K562 (cell line): ENCODE results near the gene SAP30BP. TPM values are rescaled to one million over a fixed set of nuclear protein-coding genes. Genes with fewer than 3 reads are reported as not detected.

ENCODE experiments used
- ATAC-seq: fragments of 200-7000 bp; cut with Tn5 transposase; 3 replicates; pipeline ENCODE4 v1.9.1; 2020; ENCODE audit warnings: moderate library complexity
- BruUV-seq: library from RNA; stranded (reverse); fragments of 400-500 nt; replicated peaks from 2 replicates; lab custom pipeline; 2021; lab: Mats Ljungman, UMichigan
- CTCF ChIA-PET: fragments of 300-600 bp; formaldehyde crosslinking; extraction: SDS; loops from one replicate; lab custom pipeline; 2021; ENCODE audit warnings: low intra/inter-chr PET ratio; lab: Yijun Ruan, JAX
- POLR2A ChIA-PET: fragments of 300-600, 350-650 bp; sonication (Branson Sonifier 250); formaldehyde crosslinking; extraction: SDS; loops from one replicate; lab custom pipeline; 2021; ENCODE audit warnings: antibody characterized with exemption, inconsistent platforms; lab: Yijun Ruan, JAX
- DNase-seq, 4 experiments: peaks; one replicate each; pipeline versions ENCODE4 v3.0.0 to v3.0.0-alpha.2; 2011 to 2018; ENCODE audit warnings: low spot score in 3 of 4, mixed read lengths in 3 of 4; ENCODE audit errors: extremely low read depth in 1 of 4
- FAIRE-seq: peaks from 2 replicates; lab custom pipeline; 2011; peaks lifted over from hg19 to GRCh38; lab: Jason Lieb, UNC
- H2AFZ ChIP-seq: 2 replicates; pipeline ENCODE4 v1.6.0; 2011; ENCODE audit warnings: low read depth, low read length, control low read depth, inconsistent platforms
- H3K27ac ChIP-seq: fragments of 200-600 bp; 3 replicates; pipeline ENCODE4 v1.8.0; 2011; ENCODE audit warnings: low read depth, mild to moderate bottlenecking, control low read depth, inconsistent platforms, low read length, moderate library complexity, mixed read lengths; ENCODE audit errors: extremely low read depth
- H3K27me3 ChIP-seq, 2 experiments: fragments of 300-600 bp in 1 of 2; 2 replicates in 1 of 2; 3 replicates in 1 of 2; pipeline versions ENCODE4 v1.6.0 to v1.8.0; 2011; ENCODE audit warnings: inconsistent platforms in 2 of 2, low read length in 2 of 2, mild to moderate bottlenecking in 1 of 2, mixed read lengths in 1 of 2, moderate library complexity in 1 of 2; ENCODE audit not compliant: control insufficient read depth in 2 of 2, insufficient read depth in 2 of 2
- H3K36me3 ChIP-seq: fragments of 300-600 bp; 3 replicates; pipeline ENCODE4 v1.8.0; 2011; ENCODE audit warnings: mild to moderate bottlenecking, low read length, inconsistent platforms; ENCODE audit not compliant: control insufficient read depth, insufficient read depth
- H3K4me1 ChIP-seq, 2 experiments: fragments of 200-600 bp in 1 of 2; replicated peaks in 1 of 2; 2 replicates in 1 of 2; 3 replicates in 1 of 2; pipeline versions ENCODE4 v1.5.1 to v1.8.0; 2011; ENCODE audit warnings: inconsistent platforms in 2 of 2, low read length in 2 of 2, mild to moderate bottlenecking in 1 of 2, mixed read lengths in 1 of 2, moderate library complexity in 1 of 2; ENCODE audit not compliant: control insufficient read depth in 2 of 2, insufficient read depth in 2 of 2
- H3K4me2 ChIP-seq: 2 replicates; pipeline ENCODE4 v1.6.1; 2011; ENCODE audit warnings: low read length, control low read depth, inconsistent platforms, mixed read lengths; ENCODE audit not compliant: insufficient read depth
- H3K4me3 ChIP-seq: fragments of 200-600 bp; sonication (generic), shearing (Covaris generic); 2 replicates; pipeline ENCODE4 v1.5.1; 2016; ENCODE audit warnings: control low read depth, inconsistent platforms
- H3K79me2 ChIP-seq: fragments of 200-600 bp; 3 replicates; pipeline ENCODE4 v1.8.0; 2011; ENCODE audit warnings: low read length, inconsistent platforms; ENCODE audit not compliant: control insufficient read depth, insufficient read depth
- H3K9ac ChIP-seq, 2 experiments: 2 replicates each; pipeline versions ENCODE4 v1.6.0 to v1.6.1; 2011; ENCODE audit warnings: low read depth in 2 of 2, low read length in 2 of 2, control low read depth in 1 of 2, inconsistent platforms in 1 of 2, mild to moderate bottlenecking in 1 of 2, mixed read lengths in 1 of 2; ENCODE audit not compliant: insufficient read depth in 1 of 2
- H3K9me1 ChIP-seq: one replicate; pipeline ENCODE4 v1.6.0; 2011; ENCODE audit warnings: inconsistent platforms, mild to moderate bottlenecking, low read length, moderate library complexity; ENCODE audit not compliant: control insufficient read depth, insufficient read depth
- H3K9me3 ChIP-seq: replicated peaks from 2 replicates; pipeline ENCODE4 v1.5.1; 2011; ENCODE audit warnings: low read depth, low read length, inconsistent platforms; ENCODE audit not compliant: control insufficient read depth, insufficient read depth
- H4K20me1 ChIP-seq: replicated peaks from 2 replicates; pipeline ENCODE4 v1.6.1; 2011; ENCODE audit warnings: low read length, inconsistent platforms, mixed read lengths; ENCODE audit not compliant: control insufficient read depth, insufficient read depth
- ARID3B ChIP-seq: fragments of 250-450 bp; sonication (Bioruptor Pico); IDR thresholded peaks from 2 replicates; pipeline ENCODE4 v1.4.0; 2020; ENCODE audit warnings: borderline replicate concordance
- DNMT1 ChIP-seq: fragments of 450-650 bp; IDR thresholded peaks from 2 replicates; pipeline ENCODE4 v1.6.1; 2016; ENCODE audit warnings: antibody characterized with exemption, mild to moderate bottlenecking
- DPF2 ChIP-seq: fragments of 450-650 bp; IDR thresholded peaks from 2 replicates; pipeline ENCODE4 v1.6.1; 2016
- KDM4B ChIP-seq, 2 experiments: fragments of 450-650 bp in 1 of 2; sonication (generic) in 1 of 2; IDR thresholded peaks; 2 replicates each; pipeline ENCODE4 v1.6.1; 2016 to 2017; ENCODE audit warnings: borderline replicate concordance in 2 of 2, antibody characterized with exemption in 1 of 2, low read depth in 1 of 2, mild to moderate bottlenecking in 1 of 2
- KLF6 ChIP-seq: fragments of 250-450 bp; sonication (Bioruptor Pico); IDR thresholded peaks from 2 replicates; pipeline ENCODE4 v1.4.0; 2020; ENCODE audit warnings: mild to moderate bottlenecking, moderate library complexity, borderline replicate concordance
- NCOA2 ChIP-seq, 2 experiments: fragments of 450-650 bp; IDR thresholded peaks; 2 replicates each; pipeline ENCODE4 v1.6.1; 2018; ENCODE audit warnings: mild to moderate bottlenecking in 2 of 2, moderate library complexity in 1 of 2; ENCODE audit not compliant: partially characterized antibody in 2 of 2
- NKRF ChIP-seq: fragments of 450-650 bp; IDR thresholded peaks from 2 replicates; pipeline ENCODE4 v1.6.1; 2016; ENCODE audit warnings: borderline replicate concordance
- PURB ChIP-seq: sonication (generic); formaldehyde crosslinking; IDR thresholded peaks from 2 replicates; pipeline ENCODE4 v1.9.0; 2021; ENCODE audit warnings: low read depth, mild to moderate bottlenecking, missing genetic modification reagents
- WHSC1 ChIP-seq: IDR thresholded peaks from one replicate; pipeline ENCODE4 v1.6.1; 2012; ENCODE audit warnings: low read length, control low read depth, inconsistent platforms
- ZKSCAN3 ChIP-seq: fragments of 250-450 bp; sonication (Bioruptor Pico); IDR thresholded peaks from 2 replicates; pipeline ENCODE4 v1.4.0; 2020
- ZNF12 ChIP-seq: sonication (generic); formaldehyde crosslinking; IDR thresholded peaks from 2 replicates; pipeline ENCODE4 v1.4.0; 2020; ENCODE audit warnings: mild to moderate bottlenecking, missing genetic modification reagents
- ZNF584 ChIP-seq: fragments of 200-800 bp; sonication (Bioruptor generic); IDR thresholded peaks from 2 replicates; pipeline ENCODE4 v1.6.1; 2016; ENCODE audit warnings: low read depth, mild to moderate bottlenecking, missing genetic modification characterization, missing compliant biosample characterization
- ZNF766 ChIP-seq: fragments of 200-800 bp; sonication (Bioruptor generic); conservative IDR thresholded peaks from 2 replicates; pipeline ENCODE4 v1.6.1; 2016; ENCODE audit warnings: missing genetic modification characterization, missing compliant biosample characterization
- WGBS: fragments of 100-300 bp; shearing (Covaris generic); methylation state at CpG from one replicate; pipeline ENCODE4 v1.1.6; 2016; ENCODE audit warnings: low coverage, mixed read lengths; ENCODE audit not compliant: insufficient coverage; ENCODE audit errors: missing lambda C conversion rate; 5-methylcytosine and 5-hydroxymethylcytosine counted together
- in situ Hi-C: fragments of 300-500 bp; cut with MboI; formaldehyde crosslinking; loops from 4 replicates; pipeline ENCODE4 v1.15.0; 2018; ENCODE audit warnings: inconsistent platforms, mixed read lengths
- intact Hi-C: fragments of 100-400 bp; cut with micrococcal nuclease; formaldehyde crosslinking; loops from 2 replicates; pipeline ENCODE4 v1.14.2; 2022
- polyA plus RNA-seq, 8 experiments: library from polyadenylated mRNA; depleted of rRNA in 4 of 8; stranded (reverse) in 5 of 8; unstranded in 3 of 8; fragments of >200 nt; fragmentation: Nextera tagmentation in 2 of 8; fragmentation: Illumina TruSeq in 1 of 8; extraction: Ambion mirVana in 2 of 8; extraction: Trizol in 1 of 8; gene quantifications; 2 replicates each; pipeline versions ENCODE4 v1.2.1 to v1.2.3, GENCODE V29; 2011 to 2014; ENCODE audit warnings: inconsistent platforms in 1 of 8, missing spikeins in 1 of 8
- total RNA-seq, 7 experiments: library from RNA; depleted of rRNA in 6 of 7; stranded (reverse); fragments of >200 nt in 6 of 7; fragmentation: Illumina TruSeq in 2 of 7; extraction: Trizol in 2 of 7; gene quantifications; 2 replicates each; pipeline versions ENCODE4 v1.2.1 to v1.2.3, GENCODE V29; 2011 to 2021; ENCODE audit warnings: low replicate concordance in 1 of 7
- TF ChIP-seq, protein P1 (sequence below): IDR thresholded peaks from 3 replicates; pipeline ENCODE4 v1.6.1; 2011; ENCODE audit warnings: borderline replicate concordance, mild to moderate bottlenecking, moderate library complexity; ENCODE audit not compliant: insufficient read length; ENCODE audit errors: extremely low read depth
- TF ChIP-seq, protein P2 (sequence below): sonication (generic); IDR thresholded peaks from 2 replicates; pipeline ENCODE4 v1.6.1; 2016

The SAP30BP gene
- total and polyA plus RNA-seq, 9 of the 15 experiments (the other 6 are each of a cell fraction or from before 2014, with no cell fraction given), result 45.3 to 154 (median 71.7) TPM

- no TSS peak for BruUV-seq
- TF ChIP-seq PURB (no peak), KLF6 (CRISPR knock-in tag) (no peak), ZNF12 (CRISPR knock-in tag) (no peak), NCOA2 (IDR thresholded peaks at IDR 0.05; ENCODE audit: partially characterized antibody in 2 of 2) (no peak), DNMT1 (no peak), KDM4B (IDR thresholded peaks at IDR 0.05; ENCODE audit: borderline replicate concordance in 2 of 2, low read depth in 1 of 2) (no peak), ZKSCAN3 (CRISPR knock-in tag) (no peak), NKRF (no peak), ZNF584 (CRISPR knock-in tag) (no peak), ZNF766 (CRISPR knock-in tag) (no peak), DPF2 (no peak), ARID3B (CRISPR knock-in tag) (no peak), WHSC1 (no peak)
- TF ChIP-seq, protein P1, sequence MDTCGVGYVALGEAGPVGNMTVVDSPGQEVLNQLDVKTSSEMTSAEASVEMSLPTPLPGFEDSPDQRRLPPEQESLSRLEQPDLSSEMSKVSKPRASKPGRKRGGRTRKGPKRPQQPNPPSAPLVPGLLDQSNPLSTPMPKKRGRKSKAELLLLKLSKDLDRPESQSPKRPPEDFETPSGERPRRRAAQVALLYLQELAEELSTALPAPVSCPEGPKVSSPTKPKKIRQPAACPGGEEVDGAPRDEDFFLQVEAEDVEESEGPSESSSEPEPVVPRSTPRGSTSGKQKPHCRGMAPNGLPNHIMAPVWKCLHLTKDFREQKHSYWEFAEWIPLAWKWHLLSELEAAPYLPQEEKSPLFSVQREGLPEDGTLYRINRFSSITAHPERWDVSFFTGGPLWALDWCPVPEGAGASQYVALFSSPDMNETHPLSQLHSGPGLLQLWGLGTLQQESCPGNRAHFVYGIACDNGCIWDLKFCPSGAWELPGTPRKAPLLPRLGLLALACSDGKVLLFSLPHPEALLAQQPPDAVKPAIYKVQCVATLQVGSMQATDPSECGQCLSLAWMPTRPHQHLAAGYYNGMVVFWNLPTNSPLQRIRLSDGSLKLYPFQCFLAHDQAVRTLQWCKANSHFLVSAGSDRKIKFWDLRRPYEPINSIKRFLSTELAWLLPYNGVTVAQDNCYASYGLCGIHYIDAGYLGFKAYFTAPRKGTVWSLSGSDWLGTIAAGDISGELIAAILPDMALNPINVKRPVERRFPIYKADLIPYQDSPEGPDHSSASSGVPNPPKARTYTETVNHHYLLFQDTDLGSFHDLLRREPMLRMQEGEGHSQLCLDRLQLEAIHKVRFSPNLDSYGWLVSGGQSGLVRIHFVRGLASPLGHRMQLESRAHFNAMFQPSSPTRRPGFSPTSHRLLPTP, result no peak
- TF ChIP-seq, protein P2, sequence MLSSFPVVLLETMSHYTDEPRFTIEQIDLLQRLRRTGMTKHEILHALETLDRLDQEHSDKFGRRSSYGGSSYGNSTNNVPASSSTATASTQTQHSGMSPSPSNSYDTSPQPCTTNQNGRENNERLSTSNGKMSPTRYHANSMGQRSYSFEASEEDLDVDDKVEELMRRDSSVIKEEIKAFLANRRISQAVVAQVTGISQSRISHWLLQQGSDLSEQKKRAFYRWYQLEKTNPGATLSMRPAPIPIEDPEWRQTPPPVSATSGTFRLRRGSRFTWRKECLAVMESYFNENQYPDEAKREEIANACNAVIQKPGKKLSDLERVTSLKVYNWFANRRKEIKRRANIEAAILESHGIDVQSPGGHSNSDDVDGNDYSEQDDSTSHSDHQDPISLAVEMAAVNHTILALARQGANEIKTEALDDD, result no peak
Measured at GRCh38 chr17:75712446-75712845, 45.3 kb downstream of the SAP30BP start.

More at GRCh38 chr17:75712446-75712845, 45.3 kb downstream of the SAP30BP start:
- Histone ChIP-seq H3K9me1 (no peaks in the 10 kb centered on the region), H3K9ac (no peak overlapping the region), H3K36me3 (peaks cover 8% of the 10 kb centered on the region; the same call in 2 of the 3 replicates), H3K27ac (no peak overlapping the region), H3K79me2 (no peaks in the 10 kb centered on the region), H2AFZ (no peak overlapping the region), H3K9me3 (no peaks in the 10 kb centered on the region), H3K4me3 (no peak overlapping the region), H3K27me3 (peaks cover 0 to 5% of the 10 kb centered on the region in 2 experiments; a peak in 2 of 5 replicates), H4K20me1 (no peaks in the 10 kb centered on the region; the same call in 1 of the 2 replicates), H3K4me2 (no peak overlapping the region), H3K4me1 (no peaks in the 10 kb centered on the region; a peak in 1 of 5 replicates)
- intact Hi-C loops, result no loop called here
- ATAC-seq (no peak), DNase-seq (no peak), FAIRE-seq (no peak)
- WGBS, result 8% methylated on average over 2 of the region's 2 CpGs
- in situ Hi-C loops, result no loop called here
- ChIA-PET CTCF (no interaction called here), POLR2A (interaction anchor here (1.3 kb wide), 1 partner anchor 9 kb away, joined by 5 read pairs; no protein-coding TSS in a partner anchor)
